RWPE2 (cell line): ENCODE measurements around the gene TWIST2.
A peak's percentile ranks its signal among the peaks of the same experiment; 100 is the strongest.

Experiments
- ATAC-seq: fragments of 200-7000 bp; cut with Tn5 transposase; 3 replicates; pipeline ENCODE4 v1.9.1; 2021; ENCODE audit warnings: low read depth
- DNase-seq: peaks from one replicate; pipeline ENCODE4 v3.0.0-alpha.2; 2020; ENCODE audit warnings: low spot score
- H3K27ac ChIP-seq: fragments of 450-650 bp; 2 replicates; pipeline ENCODE4 v1.5.1; 2017; ENCODE audit warnings: mild to moderate bottlenecking; ENCODE audit not compliant: poor library complexity, severe bottlenecking
- H3K27me3 ChIP-seq: fragments of 250-450 bp; sonication (Bioruptor Pico); 2 replicates; pipeline ENCODE4 v1.5.1; 2021; ENCODE audit warnings: mild to moderate bottlenecking, moderate library complexity; ENCODE audit not compliant: insufficient read depth, poor library complexity, severe bottlenecking
- H3K36me3 ChIP-seq: fragments of 250-450 bp; sonication (Bioruptor Pico); 2 replicates; pipeline ENCODE4 v1.5.1; 2020; ENCODE audit warnings: low read depth, mild to moderate bottlenecking, moderate library complexity
- H3K4me1 ChIP-seq: fragments of 250-450 bp; sonication (Bioruptor Pico); 2 replicates; pipeline ENCODE4 v1.5.1; 2021; ENCODE audit warnings: mild to moderate bottlenecking, moderate library complexity; ENCODE audit not compliant: insufficient read depth, poor library complexity, severe bottlenecking
- H3K4me3 ChIP-seq: fragments of 250-450 bp; sonication (Bioruptor Pico); 2 replicates; pipeline ENCODE4 v1.5.1; 2021; ENCODE audit warnings: mild to moderate bottlenecking, moderate library complexity; ENCODE audit not compliant: severe bottlenecking
- H3K9me3 ChIP-seq: fragments of 250-450 bp; sonication (Bioruptor Pico); 2 replicates; pipeline ENCODE4 v1.5.1; 2021; ENCODE audit warnings: mild to moderate bottlenecking, moderate library complexity; ENCODE audit not compliant: severe bottlenecking
- TF ChIP-seq, protein P1 (sequence below): fragments of 450-650 bp; IDR thresholded peaks from one replicate; pipeline ENCODE4 v1.5.1; 2017; ENCODE audit warnings: mild to moderate bottlenecking, moderate library complexity; ENCODE audit not compliant: poor library complexity, severe bottlenecking

Gene TWIST2

DNA sequence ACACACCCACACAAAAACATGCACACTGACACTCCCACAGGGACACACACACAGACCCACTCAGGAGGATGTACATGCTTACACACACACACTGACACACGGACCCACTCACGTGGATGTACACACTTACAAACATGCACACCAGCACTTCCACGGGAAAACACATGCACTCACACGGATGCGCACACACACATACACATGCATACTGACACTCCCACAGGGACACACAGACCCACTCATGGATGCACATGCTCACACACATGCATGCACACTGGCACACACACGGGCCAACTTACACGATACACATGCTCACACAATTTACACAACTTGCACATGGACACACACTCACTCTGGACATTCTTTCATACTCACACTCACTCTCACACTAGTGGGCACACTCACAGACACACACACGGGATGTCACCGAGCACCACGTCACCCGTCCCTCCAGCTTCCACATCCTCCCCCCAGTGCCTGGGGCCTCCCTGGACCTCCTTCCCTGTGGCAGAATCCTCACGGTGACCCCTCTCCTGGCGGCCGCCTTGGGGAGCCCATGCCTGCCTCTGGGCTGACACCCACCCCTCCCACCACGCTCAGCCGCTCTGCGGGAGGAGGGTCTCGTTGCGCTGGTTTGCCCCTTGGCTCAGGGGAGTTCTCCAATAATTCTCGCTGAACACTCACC lies 58.5 kb downstream of the TWIST2 start:
- no peaks in the 10 kb centered on the region for H3K27me3 ChIP-seq
- peaks cover 8% of the 10 kb centered on the region for H3K4me1 ChIP-seq
- H3K27ac ChIP-seq, result no peak overlapping the region
- DNase-seq (no peak), ATAC-seq (no peak)
- no peak overlapping the region for H3K4me3 ChIP-seq
- H3K36me3 ChIP-seq, result no peaks in the 10 kb centered on the region; the same call in 1 of the 2 replicates
- H3K9me3 ChIP-seq, result no peaks in the 10 kb centered on the region
- TF ChIP-seq, protein P1, sequence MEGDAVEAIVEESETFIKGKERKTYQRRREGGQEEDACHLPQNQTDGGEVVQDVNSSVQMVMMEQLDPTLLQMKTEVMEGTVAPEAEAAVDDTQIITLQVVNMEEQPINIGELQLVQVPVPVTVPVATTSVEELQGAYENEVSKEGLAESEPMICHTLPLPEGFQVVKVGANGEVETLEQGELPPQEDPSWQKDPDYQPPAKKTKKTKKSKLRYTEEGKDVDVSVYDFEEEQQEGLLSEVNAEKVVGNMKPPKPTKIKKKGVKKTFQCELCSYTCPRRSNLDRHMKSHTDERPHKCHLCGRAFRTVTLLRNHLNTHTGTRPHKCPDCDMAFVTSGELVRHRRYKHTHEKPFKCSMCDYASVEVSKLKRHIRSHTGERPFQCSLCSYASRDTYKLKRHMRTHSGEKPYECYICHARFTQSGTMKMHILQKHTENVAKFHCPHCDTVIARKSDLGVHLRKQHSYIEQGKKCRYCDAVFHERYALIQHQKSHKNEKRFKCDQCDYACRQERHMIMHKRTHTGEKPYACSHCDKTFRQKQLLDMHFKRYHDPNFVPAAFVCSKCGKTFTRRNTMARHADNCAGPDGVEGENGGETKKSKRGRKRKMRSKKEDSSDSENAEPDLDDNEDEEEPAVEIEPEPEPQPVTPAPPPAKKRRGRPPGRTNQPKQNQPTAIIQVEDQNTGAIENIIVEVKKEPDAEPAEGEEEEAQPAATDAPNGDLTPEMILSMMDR, result no peak

DNA sequence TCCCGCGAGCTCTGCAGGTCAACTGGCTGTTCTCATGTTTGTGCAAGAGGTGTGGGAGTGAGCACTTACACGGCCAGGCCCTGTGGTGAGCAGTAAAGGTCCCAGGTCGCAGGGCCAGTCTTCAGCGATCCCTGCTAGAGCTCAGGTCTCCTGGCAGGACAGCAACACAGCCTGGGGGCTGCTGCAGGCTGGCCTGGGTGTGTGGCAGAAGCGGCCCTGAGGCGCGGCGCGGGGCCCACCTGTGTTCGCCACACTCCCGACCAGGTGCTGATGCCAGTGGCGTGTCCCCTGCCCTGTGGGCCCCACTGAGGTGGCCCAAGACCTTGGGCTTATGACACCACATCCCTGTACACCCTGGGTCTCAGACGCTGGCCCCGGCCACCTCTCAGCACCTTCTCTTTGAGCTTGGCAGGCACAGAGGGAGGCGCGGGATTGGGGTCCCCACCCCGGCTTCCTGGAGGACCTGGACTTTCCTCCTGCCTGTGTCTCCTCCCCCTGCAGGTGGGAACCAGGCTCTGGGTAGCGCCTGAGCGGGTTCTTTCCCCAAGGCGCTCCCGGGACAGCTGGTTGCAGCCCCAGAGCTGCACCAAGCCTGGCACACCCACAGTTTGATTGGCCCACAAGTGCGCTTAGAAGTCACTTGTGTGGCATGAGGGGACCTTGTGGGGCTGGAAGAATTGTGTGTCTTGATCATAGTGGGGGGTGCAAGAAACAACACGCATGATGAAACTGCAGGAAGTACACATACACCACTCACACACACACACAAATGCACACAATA lies 59.2 kb downstream of the TWIST2 start:
- no peak for ATAC-seq
- no peak for DNase-seq
- TF ChIP-seq, protein P1, result no peak

DNA sequence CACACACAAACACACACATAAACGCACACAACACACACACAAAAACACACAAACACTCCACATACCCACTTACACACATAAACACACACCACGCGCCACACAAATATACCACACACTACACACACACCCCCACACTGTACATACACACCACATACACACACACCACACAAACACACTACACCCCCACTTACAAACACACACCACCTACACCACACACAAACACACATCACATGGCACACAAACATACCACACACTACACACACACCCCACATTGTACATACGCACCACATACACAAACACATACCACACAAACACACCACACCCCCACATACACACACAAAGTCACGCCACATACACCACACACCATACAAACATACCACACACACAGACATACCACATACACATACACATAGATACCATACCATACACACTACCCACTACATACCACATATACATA lies 59.9 kb downstream of the TWIST2 start:
- H3K27me3 ChIP-seq, result no peaks in the 10 kb centered on the region
- peaks cover 8% of the 10 kb centered on the region for H3K4me1 ChIP-seq
- H3K36me3 ChIP-seq, result no peaks in the 10 kb centered on the region; the same call in 1 of the 2 replicates
- H3K4me3 ChIP-seq, result no peak overlapping the region
- no peak overlapping the region for H3K27ac ChIP-seq
- DNase-seq (no peak), ATAC-seq (no peak)
- TF ChIP-seq, protein P1, result no peak
- H3K9me3 ChIP-seq, result no peaks in the 10 kb centered on the region

More for the DNA sequence above, 59.2 kb downstream of the TWIST2 start:
- Histone ChIP-seq H3K4me1 (peaks cover 8% of the 10 kb centered on the region), H3K27me3 (no peaks in the 10 kb centered on the region), H3K4me3 (no peak overlapping the region), H3K27ac (no peak overlapping the region), H3K36me3 (no peaks in the 10 kb centered on the region; the same call in 1 of the 2 replicates), H3K9me3 (no peaks in the 10 kb centered on the region)

DNA sequence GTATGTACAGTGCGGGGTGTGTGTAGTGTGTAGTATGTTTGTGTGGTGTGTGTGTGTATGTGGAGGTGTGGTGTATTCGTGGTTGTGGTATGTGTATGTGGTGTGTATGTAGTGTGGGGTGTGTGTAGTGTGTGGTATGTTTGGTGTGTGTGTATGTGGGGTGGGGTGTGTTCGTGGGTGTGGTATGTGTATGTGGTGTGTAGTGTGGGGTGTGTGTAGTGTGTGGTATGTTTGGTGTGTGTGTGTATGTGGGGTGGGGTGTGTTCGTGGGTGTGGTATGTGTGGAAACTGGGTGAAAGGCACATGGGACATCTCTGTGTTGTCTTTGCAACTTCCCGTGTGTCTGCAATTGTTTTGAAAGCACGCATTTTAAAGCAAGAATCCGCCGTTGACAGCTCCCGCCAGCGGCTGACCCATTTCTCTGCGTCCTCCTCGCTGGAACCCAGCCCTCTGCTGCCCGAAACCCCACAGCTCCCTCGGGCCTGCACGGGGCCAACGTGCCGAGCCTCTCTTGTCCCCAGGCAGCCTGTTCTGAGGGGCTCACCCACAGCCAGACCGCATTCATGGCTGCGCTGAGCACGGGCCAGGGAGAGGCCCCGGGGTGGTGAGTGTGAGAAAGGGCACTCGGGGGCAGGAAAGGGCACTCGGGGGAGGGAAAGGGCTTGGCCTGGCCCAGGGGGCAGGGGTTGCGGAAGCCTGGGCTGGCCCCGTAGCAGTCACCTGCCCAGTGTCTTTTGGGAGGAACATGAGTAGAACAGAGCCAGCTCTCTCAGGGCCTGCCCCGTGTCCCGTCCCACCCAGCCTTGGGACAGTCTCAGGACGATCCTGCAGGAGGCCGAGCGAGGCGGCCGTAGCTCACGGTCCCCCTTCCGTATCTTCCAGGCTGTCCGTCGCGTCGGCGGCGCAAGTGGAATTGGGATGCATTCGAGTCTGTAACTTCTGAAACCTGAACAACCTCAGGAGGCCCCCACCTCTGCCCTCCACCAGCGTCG lies 61.4 kb downstream of the TWIST2 start:
- H3K9me3 ChIP-seq, result no peaks in the 10 kb centered on the region
- peak overlapping the region; percentile 59 for H3K27ac ChIP-seq
- ATAC-seq (no peak), DNase-seq (no peak)
- H3K4me3 ChIP-seq, result no peak overlapping the region
- TF ChIP-seq, protein P1, result no peak
- peaks cover 12% of the 10 kb centered on the region for H3K4me1 ChIP-seq
- H3K27me3 ChIP-seq, result no peaks in the 10 kb centered on the region
- no peaks in the 10 kb centered on the region; the same call in 1 of the 2 replicates for H3K36me3 ChIP-seq
